Measurements from ENCODE around the gene REV1. TPM values are rescaled to one million over a fixed set of nuclear protein-coding genes. Genes with fewer than 3 reads are reported as not detected.

The REV1 gene
- total and polyA plus RNA-seq, 2 experiments from 2014 or later, result 32.9 to 46.7 TPM

DNA sequence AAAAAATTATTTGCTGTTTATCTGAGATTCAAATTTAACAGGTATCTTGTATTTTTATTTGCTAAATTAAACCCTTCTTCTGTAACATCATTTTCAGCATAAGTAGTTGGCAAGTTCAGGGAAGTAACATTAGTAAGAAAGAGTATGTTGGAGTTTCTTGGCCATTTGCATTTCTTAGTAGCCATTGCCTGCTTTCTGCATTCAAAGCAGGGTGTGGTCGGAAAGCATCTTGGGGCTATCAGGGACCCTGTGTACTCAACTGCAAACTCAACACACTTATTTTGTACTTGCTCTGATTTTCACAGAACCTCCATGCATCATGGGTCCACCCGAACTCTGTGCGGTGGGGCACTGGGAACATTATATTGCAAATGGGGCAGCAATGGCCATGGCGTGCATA is 30.4 kb upstream of the REV1 start:
- Mint-ChIP-seq H3K27ac (no peak overlapping the region), H3K4me1 (no peaks in the 10 kb centered on the region)

More for the DNA sequence above, 30.4 kb upstream of the REV1 start:
- H3K36me3 ChIP-seq (ENCODE audit: insufficient read depth), result no peaks in the 10 kb centered on the region
- H3K4me3 ChIP-seq, result no peak overlapping the region
- no peaks in the 10 kb centered on the region for H3K4me1 ChIP-seq (ENCODE audit: insufficient read depth)
- peaks cover 3% of the 10 kb centered on the region; the same call in 1 of the 3 replicates for H3K9me3 Mint-ChIP-seq
- H4K20me1 ChIP-seq (replicated peaks; ENCODE audit: insufficient read depth), result no peaks in the 10 kb centered on the region
- H2AFZ ChIP-seq, result no peak overlapping the region
- H3K27me3 ChIP-seq (ENCODE audit: insufficient read depth), result no peaks in the 10 kb centered on the region
- H3K27me3 Mint-ChIP-seq (ENCODE audit: insufficient read depth, low read depth, poor library complexity), result peaks cover 1% of the 10 kb centered on the region
- H3K27ac ChIP-seq (ENCODE audit: low read depth), result no peak overlapping the region
- no peak overlapping the region for H3K4me3 Mint-ChIP-seq
- no peaks in the 10 kb centered on the region for H3K9me2 ChIP-seq (ENCODE audit: insufficient read depth)
- H3F3A ChIP-seq (replicated peaks; ENCODE audit: low read depth), result no peaks in the 10 kb centered on the region
- no peaks in the 10 kb centered on the region; the same call in 2 of the 3 replicates for H3K36me3 Mint-ChIP-seq (ENCODE audit: low read depth)
- H3K4me2 ChIP-seq, result no peak overlapping the region
- no peaks in the 10 kb centered on the region for H3K79me2 ChIP-seq (replicated peaks; ENCODE audit: insufficient read depth)
- DNase-seq (ENCODE audit: low spot score) (no peak), ATAC-seq (no peak)
- TF ChIP-seq ZNF114 (CRISPR knock-in tag; IDR thresholded peaks at IDR 0.05), result no peak
- TF ChIP-seq, protein P1, sequence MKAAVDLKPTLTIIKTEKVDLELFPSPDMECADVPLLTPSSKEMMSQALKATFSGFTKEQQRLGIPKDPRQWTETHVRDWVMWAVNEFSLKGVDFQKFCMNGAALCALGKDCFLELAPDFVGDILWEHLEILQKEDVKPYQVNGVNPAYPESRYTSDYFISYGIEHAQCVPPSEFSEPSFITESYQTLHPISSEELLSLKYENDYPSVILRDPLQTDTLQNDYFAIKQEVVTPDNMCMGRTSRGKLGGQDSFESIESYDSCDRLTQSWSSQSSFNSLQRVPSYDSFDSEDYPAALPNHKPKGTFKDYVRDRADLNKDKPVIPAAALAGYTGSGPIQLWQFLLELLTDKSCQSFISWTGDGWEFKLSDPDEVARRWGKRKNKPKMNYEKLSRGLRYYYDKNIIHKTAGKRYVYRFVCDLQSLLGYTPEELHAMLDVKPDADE (IDR thresholded peaks at IDR 0.05), result no peak
- no peak for TF ChIP-seq NANOG (IDR thresholded peaks at IDR 0.05; ENCODE audit: borderline replicate concordance)
- no peak for TF ChIP-seq EZH2phosphoT487 (IDR thresholded peaks at IDR 0.05; ENCODE audit: unreplicated experiment)
- TF ChIP-seq STAT1 (IDR thresholded peaks at IDR 0.05; ENCODE audit: unreplicated experiment), result no peak
- TF ChIP-seq, protein P2, sequence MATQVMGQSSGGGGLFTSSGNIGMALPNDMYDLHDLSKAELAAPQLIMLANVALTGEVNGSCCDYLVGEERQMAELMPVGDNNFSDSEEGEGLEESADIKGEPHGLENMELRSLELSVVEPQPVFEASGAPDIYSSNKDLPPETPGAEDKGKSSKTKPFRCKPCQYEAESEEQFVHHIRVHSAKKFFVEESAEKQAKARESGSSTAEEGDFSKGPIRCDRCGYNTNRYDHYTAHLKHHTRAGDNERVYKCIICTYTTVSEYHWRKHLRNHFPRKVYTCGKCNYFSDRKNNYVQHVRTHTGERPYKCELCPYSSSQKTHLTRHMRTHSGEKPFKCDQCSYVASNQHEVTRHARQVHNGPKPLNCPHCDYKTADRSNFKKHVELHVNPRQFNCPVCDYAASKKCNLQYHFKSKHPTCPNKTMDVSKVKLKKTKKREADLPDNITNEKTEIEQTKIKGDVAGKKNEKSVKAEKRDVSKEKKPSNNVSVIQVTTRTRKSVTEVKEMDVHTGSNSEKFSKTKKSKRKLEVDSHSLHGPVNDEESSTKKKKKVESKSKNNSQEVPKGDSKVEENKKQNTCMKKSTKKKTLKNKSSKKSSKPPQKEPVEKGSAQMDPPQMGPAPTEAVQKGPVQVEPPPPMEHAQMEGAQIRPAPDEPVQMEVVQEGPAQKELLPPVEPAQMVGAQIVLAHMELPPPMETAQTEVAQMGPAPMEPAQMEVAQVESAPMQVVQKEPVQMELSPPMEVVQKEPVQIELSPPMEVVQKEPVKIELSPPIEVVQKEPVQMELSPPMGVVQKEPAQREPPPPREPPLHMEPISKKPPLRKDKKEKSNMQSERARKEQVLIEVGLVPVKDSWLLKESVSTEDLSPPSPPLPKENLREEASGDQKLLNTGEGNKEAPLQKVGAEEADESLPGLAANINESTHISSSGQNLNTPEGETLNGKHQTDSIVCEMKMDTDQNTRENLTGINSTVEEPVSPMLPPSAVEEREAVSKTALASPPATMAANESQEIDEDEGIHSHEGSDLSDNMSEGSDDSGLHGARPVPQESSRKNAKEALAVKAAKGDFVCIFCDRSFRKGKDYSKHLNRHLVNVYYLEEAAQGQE (IDR thresholded peaks at IDR 0.05; ENCODE audit: unreplicated experiment), result no peak
- no peak for TF ChIP-seq POLR2AphosphoS5 (IDR thresholded peaks at IDR 0.05; ENCODE audit: low read depth)
- no peak for TF ChIP-seq ZNF331 (CRISPR knock-in tag; IDR thresholded peaks at IDR 0.05; ENCODE audit: low read depth)
- TF ChIP-seq CREB1 (CRISPR knock-in tag; IDR thresholded peaks at IDR 0.05; ENCODE audit: low read depth), result no peak
- TF ChIP-seq EZH2 (IDR thresholded peaks at IDR 0.05; ENCODE audit: low read depth, unreplicated experiment), result no peak
- TF ChIP-seq, protein P3, sequence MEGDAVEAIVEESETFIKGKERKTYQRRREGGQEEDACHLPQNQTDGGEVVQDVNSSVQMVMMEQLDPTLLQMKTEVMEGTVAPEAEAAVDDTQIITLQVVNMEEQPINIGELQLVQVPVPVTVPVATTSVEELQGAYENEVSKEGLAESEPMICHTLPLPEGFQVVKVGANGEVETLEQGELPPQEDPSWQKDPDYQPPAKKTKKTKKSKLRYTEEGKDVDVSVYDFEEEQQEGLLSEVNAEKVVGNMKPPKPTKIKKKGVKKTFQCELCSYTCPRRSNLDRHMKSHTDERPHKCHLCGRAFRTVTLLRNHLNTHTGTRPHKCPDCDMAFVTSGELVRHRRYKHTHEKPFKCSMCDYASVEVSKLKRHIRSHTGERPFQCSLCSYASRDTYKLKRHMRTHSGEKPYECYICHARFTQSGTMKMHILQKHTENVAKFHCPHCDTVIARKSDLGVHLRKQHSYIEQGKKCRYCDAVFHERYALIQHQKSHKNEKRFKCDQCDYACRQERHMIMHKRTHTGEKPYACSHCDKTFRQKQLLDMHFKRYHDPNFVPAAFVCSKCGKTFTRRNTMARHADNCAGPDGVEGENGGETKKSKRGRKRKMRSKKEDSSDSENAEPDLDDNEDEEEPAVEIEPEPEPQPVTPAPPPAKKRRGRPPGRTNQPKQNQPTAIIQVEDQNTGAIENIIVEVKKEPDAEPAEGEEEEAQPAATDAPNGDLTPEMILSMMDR (conservative IDR thresholded peaks at IDR 0.05; ENCODE audit: low read depth in 2 of 2), result no peak
- TF ChIP-seq, protein P4, sequence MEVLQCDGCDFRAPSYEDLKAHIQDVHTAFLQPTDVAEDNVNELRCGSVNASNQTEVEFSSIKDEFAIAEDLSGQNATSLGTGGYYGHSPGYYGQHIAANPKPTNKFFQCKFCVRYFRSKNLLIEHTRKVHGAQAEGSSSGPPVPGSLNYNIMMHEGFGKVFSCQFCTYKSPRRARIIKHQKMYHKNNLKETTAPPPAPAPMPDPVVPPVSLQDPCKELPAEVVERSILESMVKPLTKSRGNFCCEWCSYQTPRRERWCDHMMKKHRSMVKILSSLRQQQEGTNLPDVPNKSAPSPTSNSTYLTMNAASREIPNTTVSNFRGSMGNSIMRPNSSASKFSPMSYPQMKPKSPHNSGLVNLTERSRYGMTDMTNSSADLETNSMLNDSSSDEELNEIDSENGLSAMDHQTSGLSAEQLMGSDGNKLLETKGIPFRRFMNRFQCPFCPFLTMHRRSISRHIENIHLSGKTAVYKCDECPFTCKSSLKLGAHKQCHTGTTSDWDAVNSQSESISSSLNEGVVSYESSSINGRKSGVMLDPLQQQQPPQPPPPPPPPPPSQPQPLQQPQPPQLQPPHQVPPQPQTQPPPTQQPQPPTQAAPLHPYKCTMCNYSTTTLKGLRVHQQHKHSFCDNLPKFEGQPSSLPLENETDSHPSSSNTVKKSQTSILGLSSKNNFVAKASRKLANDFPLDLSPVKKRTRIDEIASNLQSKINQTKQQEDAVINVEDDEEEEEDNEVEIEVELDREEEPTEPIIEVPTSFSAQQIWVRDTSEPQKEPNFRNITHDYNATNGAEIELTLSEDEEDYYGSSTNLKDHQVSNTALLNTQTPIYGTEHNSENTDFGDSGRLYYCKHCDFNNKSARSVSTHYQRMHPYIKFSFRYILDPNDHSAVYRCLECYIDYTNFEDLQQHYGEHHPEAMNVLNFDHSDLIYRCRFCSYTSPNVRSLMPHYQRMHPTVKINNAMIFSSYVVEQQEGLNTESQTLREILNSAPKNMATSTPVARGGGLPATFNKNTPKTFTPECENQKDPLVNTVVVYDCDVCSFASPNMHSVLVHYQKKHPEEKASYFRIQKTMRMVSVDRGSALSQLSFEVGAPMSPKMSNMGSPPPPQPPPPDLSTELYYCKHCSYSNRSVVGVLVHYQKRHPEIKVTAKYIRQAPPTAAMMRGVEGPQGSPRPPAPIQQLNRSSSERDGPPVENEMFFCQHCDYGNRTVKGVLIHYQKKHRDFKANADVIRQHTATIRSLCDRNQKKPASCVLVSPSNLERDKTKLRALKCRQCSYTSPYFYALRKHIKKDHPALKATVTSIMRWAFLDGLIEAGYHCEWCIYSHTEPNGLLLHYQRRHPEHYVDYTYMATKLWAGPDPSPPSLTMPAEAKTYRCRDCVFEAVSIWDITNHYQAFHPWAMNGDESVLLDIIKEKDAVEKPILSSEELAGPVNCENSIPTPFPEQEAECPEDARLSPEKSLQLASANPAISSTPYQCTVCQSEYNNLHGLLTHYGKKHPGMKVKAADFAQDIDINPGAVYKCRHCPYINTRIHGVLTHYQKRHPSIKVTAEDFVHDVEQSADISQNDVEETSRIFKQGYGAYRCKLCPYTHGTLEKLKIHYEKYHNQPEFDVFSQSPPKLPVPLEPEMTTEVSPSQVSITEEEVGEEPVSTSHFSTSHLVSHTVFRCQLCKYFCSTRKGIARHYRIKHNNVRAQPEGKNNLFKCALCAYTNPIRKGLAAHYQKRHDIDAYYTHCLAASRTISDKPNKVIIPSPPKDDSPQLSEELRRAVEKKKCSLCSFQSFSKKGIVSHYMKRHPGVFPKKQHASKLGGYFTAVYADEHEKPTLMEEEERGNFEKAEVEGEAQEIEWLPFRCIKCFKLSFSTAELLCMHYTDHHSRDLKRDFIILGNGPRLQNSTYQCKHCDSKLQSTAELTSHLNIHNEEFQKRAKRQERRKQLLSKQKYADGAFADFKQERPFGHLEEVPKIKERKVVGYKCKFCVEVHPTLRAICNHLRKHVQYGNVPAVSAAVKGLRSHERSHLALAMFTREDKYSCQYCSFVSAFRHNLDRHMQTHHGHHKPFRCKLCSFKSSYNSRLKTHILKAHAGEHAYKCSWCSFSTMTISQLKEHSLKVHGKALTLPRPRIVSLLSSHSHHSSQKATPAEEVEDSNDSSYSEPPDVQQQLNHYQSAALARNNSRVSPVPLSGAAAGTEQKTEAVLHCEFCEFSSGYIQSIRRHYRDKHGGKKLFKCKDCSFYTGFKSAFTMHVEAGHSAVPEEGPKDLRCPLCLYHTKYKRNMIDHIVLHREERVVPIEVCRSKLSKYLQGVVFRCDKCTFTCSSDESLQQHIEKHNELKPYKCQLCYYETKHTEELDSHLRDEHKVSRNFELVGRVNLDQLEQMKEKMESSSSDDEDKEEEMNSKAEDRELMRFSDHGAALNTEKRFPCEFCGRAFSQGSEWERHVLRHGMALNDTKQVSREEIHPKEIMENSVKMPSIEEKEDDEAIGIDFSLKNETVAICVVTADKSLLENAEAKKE (CRISPR knock-in tag; IDR thresholded peaks at IDR 0.05), result no peak

All from GM23338 (cell line).